ENCODE measurements around the gene RELN.

GRCh38 chr7:103832438-103832837, 157.0 kb downstream of the RELN start:
- TF ChIP-seq CTCF (IDR thresholded peaks at IDR 0.05) (no peak), SIN3A (IDR thresholded peaks at IDR 0.05; ENCODE audit: borderline replicate concordance, insufficient read depth, low read depth, low read length) (no peak)

All from Panc1 (cell line).